ENCODE measurements around the gene SYS1.

SYS1 gene

DNA sequence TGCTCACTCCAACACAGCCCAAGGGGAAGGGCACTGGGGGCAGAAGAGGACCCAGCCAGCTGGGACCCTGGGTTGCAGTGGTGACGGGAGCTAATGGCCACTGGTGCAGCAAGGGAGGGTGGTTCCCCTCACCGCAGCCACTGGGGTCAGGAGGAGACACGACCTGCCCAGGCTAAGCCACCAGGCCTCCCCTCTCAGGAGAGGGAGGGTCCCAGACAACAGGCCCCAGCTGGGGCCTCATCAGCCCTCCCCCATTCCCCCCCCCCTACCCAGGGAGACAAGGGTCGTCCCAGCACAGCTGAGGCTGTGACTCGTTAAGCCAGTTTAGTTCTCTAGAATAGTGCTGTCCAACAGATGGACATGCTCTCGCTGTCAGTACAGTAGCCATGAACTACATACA, 37.6 kb upstream of the SYS1 start:
- H3K4me3 ChIP-seq (ENCODE audit: low read length) = no peak overlapping the region
- no peaks in the 10 kb centered on the region for H3K9me3 ChIP-seq (ENCODE audit: insufficient read depth, low read depth, low read length)
- H3K4me1 ChIP-seq (ENCODE audit: insufficient read depth, low read length) = no peaks in the 10 kb centered on the region
- H3K27me3 ChIP-seq (ENCODE audit: insufficient read depth, low read length) = no peaks in the 10 kb centered on the region
- no peak overlapping the region for H3K9ac ChIP-seq (ENCODE audit: low read depth, low read length)
- peaks cover 48% of the 10 kb centered on the region for H3K36me3 ChIP-seq (ENCODE audit: insufficient read depth, low read length)
- WGBS = 75% methylated on average over 6 of the region's 6 CpGs
- H3K27ac ChIP-seq (ENCODE audit: low read depth, low read length) = no peak overlapping the region

GRCh38 chr20:45328451-45328850, 34.5 kb upstream of the SYS1 start:
- 97% methylated on average over 4 of the region's 4 CpGs for WGBS
- H3K4me3 ChIP-seq (ENCODE audit: low read length) = no peak overlapping the region
- peaks cover 73% of the 10 kb centered on the region for H3K36me3 ChIP-seq (ENCODE audit: insufficient read depth, low read length)
- H3K9ac ChIP-seq (ENCODE audit: low read depth, low read length) = no peak overlapping the region
- H3K27ac ChIP-seq (ENCODE audit: low read depth, low read length) = no peak overlapping the region
- H3K9me3 ChIP-seq (ENCODE audit: insufficient read depth, low read depth, low read length) = no peaks in the 10 kb centered on the region
- no peaks in the 10 kb centered on the region for H3K27me3 ChIP-seq (ENCODE audit: insufficient read depth, low read length)
- H3K4me1 ChIP-seq (ENCODE audit: insufficient read depth, low read length) = no peaks in the 10 kb centered on the region

DNA sequence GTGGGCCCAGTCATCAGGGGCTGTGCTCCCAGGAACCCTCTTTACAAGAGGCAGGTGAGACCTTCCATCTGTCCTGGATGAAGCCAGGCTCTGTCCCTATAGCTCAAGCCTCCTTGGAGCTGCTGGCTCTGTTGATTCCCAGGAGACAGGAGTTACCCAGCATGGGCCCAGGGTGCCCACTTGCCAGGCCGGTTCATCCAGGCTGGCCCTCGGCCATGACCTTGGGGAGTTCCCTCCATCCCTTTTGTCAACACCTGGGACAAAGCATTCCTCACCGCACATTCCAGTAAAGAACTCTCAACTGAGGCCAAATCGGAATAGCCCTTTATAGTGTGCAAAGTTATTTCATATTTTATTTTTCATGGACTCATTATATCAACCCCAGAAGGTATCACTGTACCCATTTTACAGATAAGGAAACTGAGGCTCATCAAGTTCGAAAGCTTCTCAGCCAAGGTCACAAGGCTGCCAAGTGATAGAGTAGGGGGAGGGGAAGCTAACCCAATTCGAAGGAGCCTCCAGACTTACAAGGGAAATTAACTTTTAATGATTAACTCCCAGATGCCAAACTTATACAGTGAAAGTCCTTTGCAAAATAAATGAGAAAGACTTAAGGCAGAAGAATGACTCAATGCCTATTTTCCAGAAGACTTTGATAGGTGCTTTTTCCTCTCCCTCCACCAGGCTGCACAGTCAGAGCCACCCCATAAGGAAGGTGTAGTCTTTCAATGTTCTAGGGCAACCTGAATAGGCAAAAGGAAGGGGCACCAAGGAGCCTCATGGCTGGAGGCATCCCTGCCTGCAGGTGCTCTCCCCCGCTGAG, 33.2 kb upstream of the SYS1 start:
- Histone ChIP-seq H3K9ac (ENCODE audit: low read depth, low read length) (no peak overlapping the region), H3K36me3 (ENCODE audit: insufficient read depth, low read length) (peaks cover 81% of the 10 kb centered on the region), H3K9me3 (ENCODE audit: insufficient read depth, low read depth, low read length) (no peaks in the 10 kb centered on the region), H3K27me3 (ENCODE audit: insufficient read depth, low read length) (no peaks in the 10 kb centered on the region), H3K4me1 (ENCODE audit: insufficient read depth, low read length) (no peaks in the 10 kb centered on the region), H3K27ac (ENCODE audit: low read depth, low read length) (no peak overlapping the region), H3K4me3 (ENCODE audit: low read length) (no peak overlapping the region)
- WGBS = 78% methylated on average over 6 of the region's 7 CpGs

GRCh38 chr20:45330476-45330875, 32.5 kb upstream of the SYS1 start:
- WGBS = 98% methylated on average over 3 of the region's 3 CpGs
- Histone ChIP-seq H3K27ac (ENCODE audit: low read depth, low read length) (no peak overlapping the region), H3K4me1 (ENCODE audit: insufficient read depth, low read length) (no peaks in the 10 kb centered on the region), H3K9ac (ENCODE audit: low read depth, low read length) (no peak overlapping the region), H3K9me3 (ENCODE audit: insufficient read depth, low read depth, low read length) (no peaks in the 10 kb centered on the region), H3K4me3 (ENCODE audit: low read length) (no peak overlapping the region), H3K36me3 (ENCODE audit: insufficient read depth, low read length) (peaks cover 86% of the 10 kb centered on the region), H3K27me3 (ENCODE audit: insufficient read depth, low read length) (no peaks in the 10 kb centered on the region)

DNA sequence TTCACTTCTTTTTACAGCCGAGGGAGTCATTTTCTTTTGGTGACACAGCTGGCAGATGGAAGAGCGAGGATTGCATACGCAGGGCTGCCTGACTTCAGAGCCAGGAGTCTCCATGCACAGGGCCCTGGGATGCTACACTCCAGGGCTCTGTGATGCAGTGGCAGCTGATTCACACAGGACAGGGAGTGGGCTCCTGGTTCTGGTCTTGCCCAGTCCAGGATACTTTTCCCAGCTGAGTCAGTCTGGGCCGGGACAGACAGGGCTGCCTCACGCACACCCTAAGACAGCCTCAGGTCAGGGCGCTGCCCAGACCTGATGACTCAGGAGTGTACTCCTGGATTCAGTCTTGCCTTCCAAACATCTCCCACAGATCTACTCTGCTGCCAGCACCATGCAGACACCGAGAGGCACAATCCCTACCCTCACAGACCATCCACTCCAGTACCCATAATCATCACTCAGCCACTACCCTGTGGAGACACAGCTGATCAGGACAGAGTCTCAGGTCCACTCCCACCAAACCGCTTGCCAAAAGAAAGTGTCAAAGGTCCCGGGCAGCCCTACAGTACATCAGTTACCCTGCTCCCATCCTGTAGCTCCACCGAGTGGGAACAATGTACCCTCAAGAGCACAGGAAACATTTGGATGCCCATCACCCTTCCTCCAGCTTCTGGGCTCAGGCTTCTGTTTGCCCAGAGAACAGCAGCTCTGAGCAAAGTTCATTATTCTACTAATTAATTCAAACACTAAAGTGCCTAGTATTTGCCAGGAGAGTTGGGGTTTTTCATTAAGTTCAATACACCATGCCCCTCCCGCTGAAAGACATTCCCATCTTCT, 26.2 kb upstream of the SYS1 start:
- 90% methylated on average over 11 of the region's 11 CpGs for WGBS
- no peaks in the 10 kb centered on the region for H3K9me3 ChIP-seq (ENCODE audit: insufficient read depth, low read depth, low read length)
- H3K27ac ChIP-seq (ENCODE audit: low read depth, low read length) = no peak overlapping the region; the same call in 1 of the 2 replicates
- no peak overlapping the region for H3K4me3 ChIP-seq (ENCODE audit: low read length)
- H3K9ac ChIP-seq (ENCODE audit: low read depth, low read length) = no peak overlapping the region
- peaks cover 37% of the 10 kb centered on the region for H3K36me3 ChIP-seq (ENCODE audit: insufficient read depth, low read length)
- no peaks in the 10 kb centered on the region for H3K27me3 ChIP-seq (ENCODE audit: insufficient read depth, low read length)
- H3K4me1 ChIP-seq (ENCODE audit: insufficient read depth, low read length) = peaks cover 45% of the 10 kb centered on the region

DNA sequence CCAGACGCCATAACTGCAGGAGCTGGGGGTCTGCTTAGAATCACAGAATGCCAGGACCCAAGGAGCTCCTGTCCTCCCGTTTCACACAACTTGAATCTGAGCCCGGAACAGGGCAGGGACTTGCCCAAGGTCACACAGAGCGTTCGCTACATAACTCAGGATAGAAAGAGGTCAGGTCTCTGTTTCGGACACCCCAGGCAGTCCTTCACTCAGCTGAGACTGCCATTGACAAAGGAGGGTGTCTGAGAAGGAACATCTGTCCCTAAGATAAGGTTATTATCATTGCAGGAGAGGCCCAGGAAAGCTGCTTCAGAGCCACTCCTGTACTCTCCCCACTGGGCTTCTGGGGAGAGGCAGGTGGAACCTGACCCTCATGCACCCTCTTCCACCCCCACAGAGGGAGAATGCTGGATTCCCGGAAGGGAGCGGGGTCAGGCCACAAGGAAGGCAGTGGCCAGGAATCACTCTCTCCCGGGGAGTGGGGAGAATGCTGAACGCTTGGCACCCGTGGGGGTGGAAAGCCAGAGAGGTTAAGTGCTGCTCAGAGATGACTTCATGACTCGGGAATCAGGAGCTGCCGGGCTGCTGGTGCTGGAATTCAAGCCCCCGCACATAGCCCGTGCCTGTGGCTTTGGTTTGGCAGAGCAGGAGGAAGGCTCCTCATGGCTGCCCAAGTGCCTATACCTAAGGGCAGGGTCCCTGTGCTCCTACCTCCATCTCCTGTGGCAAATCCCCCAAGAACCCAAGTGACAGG, 25.4 kb upstream of the SYS1 start:
- Histone ChIP-seq H3K27me3 (ENCODE audit: insufficient read depth, low read length) (no peaks in the 10 kb centered on the region), H3K9me3 (ENCODE audit: insufficient read depth, low read depth, low read length) (no peaks in the 10 kb centered on the region), H3K9ac (ENCODE audit: low read depth, low read length) (peak overlapping the region; percentile 28; the same call in 1 of the 2 replicates), H3K27ac (ENCODE audit: low read depth, low read length) (peak overlapping the region; percentile 65), H3K36me3 (ENCODE audit: insufficient read depth, low read length) (peaks cover 31% of the 10 kb centered on the region), H3K4me3 (ENCODE audit: low read length) (no peak overlapping the region), H3K4me1 (ENCODE audit: insufficient read depth, low read length) (peaks cover 52% of the 10 kb centered on the region)
- WGBS = 71% methylated on average over 15 of the region's 15 CpGs

GRCh38 chr20:45338121-45339030, 24.6 kb upstream of the SYS1 start:
- Histone ChIP-seq H3K27me3 (ENCODE audit: insufficient read depth, low read length) (no peaks in the 10 kb centered on the region), H3K9me3 (ENCODE audit: insufficient read depth, low read depth, low read length) (no peaks in the 10 kb centered on the region), H3K4me3 (ENCODE audit: low read length) (no peak overlapping the region), H3K4me1 (ENCODE audit: insufficient read depth, low read length) (peaks cover 60% of the 10 kb centered on the region), H3K36me3 (ENCODE audit: insufficient read depth, low read length) (peaks cover 25% of the 10 kb centered on the region), H3K27ac (ENCODE audit: low read depth, low read length) (peak overlapping the region; percentile 65), H3K9ac (ENCODE audit: low read depth, low read length) (peak overlapping the region; percentile 28)
- WGBS = 72% methylated on average over 11 of the region's 11 CpGs

DNA sequence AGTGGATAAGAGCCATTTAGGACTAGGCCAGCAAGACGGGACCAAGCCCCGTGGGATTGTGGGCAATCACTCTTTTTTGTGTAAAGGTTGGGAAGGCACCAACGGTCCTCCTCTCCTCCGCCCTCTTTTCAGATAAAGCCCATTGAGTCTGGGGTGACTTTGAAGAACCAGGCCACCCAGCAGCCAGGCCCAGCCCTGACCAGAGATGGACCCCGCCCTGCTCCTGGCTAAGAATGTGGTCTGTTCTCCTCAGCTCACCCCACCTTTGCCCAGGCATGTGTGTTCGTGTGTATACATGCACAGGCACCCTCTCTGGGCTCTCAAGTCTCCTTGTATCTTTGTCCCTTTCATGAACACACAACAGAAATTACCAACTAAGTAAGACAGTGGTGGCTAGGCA, 23.9 kb upstream of the SYS1 start:
- Histone ChIP-seq H3K9me3 (ENCODE audit: insufficient read depth, low read depth, low read length) (no peaks in the 10 kb centered on the region), H3K9ac (ENCODE audit: low read depth, low read length) (no peak overlapping the region), H3K4me1 (ENCODE audit: insufficient read depth, low read length) (peaks cover 67% of the 10 kb centered on the region), H3K27me3 (ENCODE audit: insufficient read depth, low read length) (no peaks in the 10 kb centered on the region), H3K27ac (ENCODE audit: low read depth, low read length) (peak overlapping the region; percentile 46), H3K4me3 (ENCODE audit: low read length) (no peak overlapping the region), H3K36me3 (ENCODE audit: insufficient read depth, low read length) (peaks cover 21% of the 10 kb centered on the region)
- WGBS = 89% methylated on average over 6 of the region's 6 CpGs

- no peak overlapping the region for H3K27ac ChIP-seq (ENCODE audit: low read depth, low read length)
- H3K9ac ChIP-seq (ENCODE audit: low read depth, low read length) = no peak overlapping the region
- H3K4me1 ChIP-seq (ENCODE audit: insufficient read depth, low read length) = peaks cover 75% of the 10 kb centered on the region
- 94% methylated on average over 2 of the region's 2 CpGs for WGBS
- H3K27me3 ChIP-seq (ENCODE audit: insufficient read depth, low read length) = no peaks in the 10 kb centered on the region
- H3K36me3 ChIP-seq (ENCODE audit: insufficient read depth, low read length) = peaks cover 17% of the 10 kb centered on the region
- no peak overlapping the region for H3K4me3 ChIP-seq (ENCODE audit: low read length)
- H3K9me3 ChIP-seq (ENCODE audit: insufficient read depth, low read depth, low read length) = no peaks in the 10 kb centered on the region
Observed at GRCh38 chr20:45339799-45340198, 23.2 kb upstream of the SYS1 start.

DNA sequence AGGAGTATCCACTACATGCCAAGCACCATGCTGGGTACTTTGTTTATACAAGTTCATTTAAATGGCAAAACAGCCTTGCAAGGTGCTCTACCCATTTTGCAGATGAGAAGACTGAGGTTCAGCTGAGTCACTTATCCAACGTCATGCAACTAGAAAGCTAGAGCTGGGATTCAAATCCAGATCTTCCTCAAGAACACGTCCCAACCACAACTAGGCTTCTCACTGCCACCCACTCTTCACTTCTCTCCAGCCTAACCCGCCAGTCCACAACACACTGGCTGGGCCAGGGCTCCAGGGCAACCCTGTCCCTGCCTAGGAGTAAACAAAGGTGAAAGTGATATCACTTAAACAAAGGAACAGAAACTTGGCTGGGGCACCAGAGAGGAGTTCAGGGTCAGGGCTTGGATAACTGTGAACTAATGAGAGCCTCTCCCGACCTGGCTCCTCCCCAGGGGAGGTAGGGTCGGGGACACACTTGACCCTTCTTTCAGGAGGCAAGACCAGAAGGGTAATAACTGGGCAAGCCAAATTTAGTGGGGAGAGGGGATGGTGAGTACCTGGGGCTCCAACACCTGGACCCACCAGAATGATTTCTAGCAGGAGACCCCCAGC, 22.6 kb upstream of the SYS1 start:
- no peaks in the 10 kb centered on the region for H3K27me3 ChIP-seq (ENCODE audit: insufficient read depth, low read length)
- H3K27ac ChIP-seq (ENCODE audit: low read depth, low read length) = peak overlapping the region; percentile 96
- H3K4me3 ChIP-seq (ENCODE audit: low read length) = no peak overlapping the region
- H3K9me3 ChIP-seq (ENCODE audit: insufficient read depth, low read depth, low read length) = no peaks in the 10 kb centered on the region
- WGBS = 69% methylated on average over 5 of the region's 5 CpGs
- 0 out of 2 replicates have a peak overlapping the region, but pooled peaks have one; percentile 2 for H3K9ac ChIP-seq (ENCODE audit: low read depth, low read length)
- H3K36me3 ChIP-seq (ENCODE audit: insufficient read depth, low read length) = peaks cover 13% of the 10 kb centered on the region
- peaks cover 80% of the 10 kb centered on the region for H3K4me1 ChIP-seq (ENCODE audit: insufficient read depth, low read length)
